GM18861 (cell line): ENCODE measurements around the gene ZMYM1.
"Not testable (repeated sequence)": the region's sequence is repeated elsewhere in the genome, so short reads cannot be mapped to it uniquely, and the experiment has no call there.

ENCODE experiments used
- ATAC-seq: cut with Tn5 transposase; IDR thresholded peaks from one replicate; pipeline ENCODE4 v1.9.1; 2021; ENCODE audit not compliant: unreplicated experiment

Gene ZMYM1

DNA sequence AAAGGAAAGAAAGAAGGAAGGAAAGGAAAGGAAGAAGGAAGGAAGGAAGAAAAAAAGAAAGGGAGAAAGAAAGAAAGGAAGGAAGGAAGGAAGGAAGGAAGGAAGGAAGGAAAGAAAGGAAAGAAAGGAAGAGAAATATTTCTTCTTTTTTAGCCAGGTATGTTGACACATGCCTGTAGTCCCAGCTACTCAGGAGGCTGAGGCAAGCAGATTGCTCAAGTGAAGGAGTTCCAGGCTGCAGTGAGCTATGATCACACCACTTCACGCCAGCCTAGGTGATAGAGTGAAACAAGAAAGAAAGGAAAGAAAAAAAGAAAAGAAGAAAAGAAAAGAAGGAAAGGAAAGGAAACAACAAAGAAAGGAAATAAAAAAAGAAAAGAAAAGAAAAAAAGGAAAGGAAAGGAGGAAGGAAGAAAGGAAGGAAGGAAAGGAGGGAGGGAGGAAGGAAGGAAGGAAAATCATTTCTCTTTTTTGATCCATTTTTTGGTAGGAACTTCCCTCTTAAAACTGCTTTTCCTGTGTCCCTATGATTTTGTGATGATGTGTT, 5.8 kb upstream of the ZMYM1 start:
- no peak for ATAC-seq

DNA sequence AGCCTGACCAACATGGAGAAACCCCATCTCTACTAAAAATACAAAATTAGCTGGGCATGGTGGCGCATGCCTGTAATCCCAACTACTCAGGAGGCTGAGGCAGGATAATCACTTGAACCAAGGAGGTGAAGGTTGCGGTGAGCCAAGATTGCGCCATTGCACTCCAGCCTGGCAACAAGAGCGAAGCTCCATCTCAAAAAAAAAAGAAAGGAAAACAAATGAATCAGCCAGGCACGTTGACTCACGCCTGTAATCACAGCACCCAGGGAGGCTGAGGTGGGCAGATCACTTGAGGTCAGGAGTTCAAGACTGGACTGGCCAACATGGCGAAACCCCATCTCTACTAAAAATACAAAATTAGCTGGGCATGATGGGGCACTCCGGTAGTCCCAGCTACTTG, 2.8 kb upstream of the ZMYM1 start:
- ATAC-seq = not testable (repeated sequence)

- ATAC-seq = no peak
Observed at GRCh38 chr1:35080171-35080854, 1.1 kb downstream of the ZMYM1 start.

DNA sequence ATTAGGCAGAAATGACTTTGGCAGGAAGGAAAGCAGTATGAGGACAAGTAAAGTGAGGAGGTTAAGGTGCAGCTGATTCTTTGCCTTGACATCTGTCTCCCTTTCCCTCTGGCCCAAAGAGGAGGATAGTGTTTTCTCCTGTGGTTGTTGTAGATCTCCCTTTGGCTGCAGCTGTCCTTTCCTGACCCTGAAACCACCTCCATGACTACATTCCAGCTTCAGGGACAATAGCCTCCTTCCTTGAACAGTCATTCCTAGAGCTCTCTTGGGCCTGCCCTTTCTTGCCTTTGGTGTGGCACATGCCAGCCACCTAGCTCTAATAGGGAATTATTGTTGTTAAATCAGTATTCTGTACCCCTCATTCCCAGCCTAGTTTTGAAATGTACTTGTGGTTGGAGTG, 6.2 kb downstream of the ZMYM1 start:
- ATAC-seq = no peak

- no peak for ATAC-seq
Observed at GRCh38 chr1:35097224-35097623, 18.0 kb downstream of the ZMYM1 start.

GRCh38 chr1:35111106-35111505, 31.9 kb downstream of the ZMYM1 start:
- no peak for ATAC-seq

DNA sequence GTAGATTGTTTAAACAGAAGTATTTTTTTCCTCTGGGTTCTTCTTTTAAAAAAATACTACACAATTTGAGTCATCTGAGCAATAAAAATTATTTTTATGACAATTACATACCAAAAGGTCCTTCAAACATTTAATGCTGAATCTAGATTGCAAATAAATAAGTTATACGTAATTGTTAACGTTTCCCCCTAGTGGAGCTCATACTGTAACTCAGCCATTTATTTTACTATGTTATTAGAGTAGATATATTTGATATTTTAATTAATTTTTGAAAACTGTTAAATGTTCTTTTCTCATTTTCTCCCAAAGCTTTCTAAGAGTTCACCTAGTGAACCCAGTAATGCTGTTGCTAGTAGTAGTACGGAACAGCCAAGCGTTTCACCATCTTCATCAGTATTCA, 33.5 kb downstream of the ZMYM1 start:
- no peak for ATAC-seq

DNA sequence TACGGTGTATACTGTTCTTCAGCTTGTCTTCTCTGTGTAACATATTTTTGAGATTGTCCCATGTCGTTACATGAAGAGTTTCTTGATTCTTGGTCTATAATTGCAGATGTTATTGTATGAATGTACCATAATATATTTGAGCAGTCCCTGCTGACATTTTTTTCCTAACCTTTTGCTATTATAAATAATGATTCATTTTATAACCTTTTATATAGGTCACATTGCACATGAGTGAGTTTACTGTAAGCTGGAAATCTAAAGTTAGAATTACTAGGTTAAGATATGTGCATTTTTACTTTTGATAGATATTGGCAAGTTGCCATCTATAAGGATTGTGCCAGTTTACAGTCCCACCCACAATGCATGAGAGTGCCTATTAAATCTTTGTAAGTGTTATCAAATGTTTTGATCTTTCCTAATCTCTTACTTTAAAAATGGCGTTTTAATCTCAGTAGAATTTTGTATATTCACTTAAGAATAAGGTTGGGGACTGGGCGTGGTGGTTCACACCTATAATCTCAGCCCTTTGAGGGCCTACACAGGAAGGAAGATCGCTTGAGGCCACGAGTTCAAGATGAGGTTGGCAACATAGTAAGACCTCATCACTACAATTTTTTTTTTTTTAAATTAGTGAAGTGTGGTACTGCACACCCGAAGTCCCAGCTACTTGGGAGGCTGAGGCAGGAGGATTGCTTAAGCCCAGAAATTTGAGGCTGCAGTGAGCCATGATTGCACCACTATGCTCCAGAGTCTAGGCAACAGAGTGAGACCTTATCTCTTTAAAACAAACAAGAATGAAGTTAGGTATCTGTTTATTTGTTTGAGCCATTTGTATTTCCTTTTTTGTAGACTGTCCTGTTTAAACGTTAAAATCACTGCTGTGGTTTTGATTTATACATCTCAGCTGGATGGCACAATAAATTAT, 36.5 kb downstream of the ZMYM1 start:
- no peak for ATAC-seq

DNA sequence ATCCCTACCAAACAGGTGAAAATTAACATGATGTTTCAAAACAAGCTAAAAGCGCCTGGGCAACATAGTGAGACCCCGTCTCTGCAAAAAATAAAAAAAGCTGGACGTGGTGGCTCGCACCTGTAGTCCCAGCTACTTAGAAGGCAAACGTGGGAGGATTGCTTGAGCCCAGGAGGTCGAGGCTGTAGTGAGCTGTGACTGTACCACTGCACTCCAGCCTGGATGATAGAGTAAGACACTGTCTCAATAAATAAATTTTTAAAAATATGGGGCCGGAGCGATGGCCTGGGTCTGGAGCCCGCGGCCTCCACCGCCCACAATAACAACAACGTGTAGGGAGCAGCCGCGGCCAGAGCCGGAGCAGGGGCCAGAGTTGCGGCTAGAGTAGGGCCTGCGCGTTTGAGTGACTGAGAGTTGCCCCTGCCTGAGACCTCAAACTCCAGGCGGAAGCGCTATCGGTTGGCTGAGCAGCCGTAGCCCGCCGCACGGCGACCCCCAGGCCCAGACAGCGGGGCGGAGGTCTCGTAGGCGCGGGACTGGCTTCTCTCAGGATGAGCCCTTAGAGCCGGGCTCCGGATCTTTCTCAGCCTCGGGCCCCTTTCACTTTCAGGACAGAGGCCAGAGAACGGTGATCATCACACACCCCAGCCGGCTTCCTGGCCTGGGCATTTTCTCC, 41.4 kb downstream of the ZMYM1 start:
- no peak for ATAC-seq

- ATAC-seq = no peak
Observed at GRCh38 chr1:35122311-35122710, 43.1 kb downstream of the ZMYM1 start.

DNA sequence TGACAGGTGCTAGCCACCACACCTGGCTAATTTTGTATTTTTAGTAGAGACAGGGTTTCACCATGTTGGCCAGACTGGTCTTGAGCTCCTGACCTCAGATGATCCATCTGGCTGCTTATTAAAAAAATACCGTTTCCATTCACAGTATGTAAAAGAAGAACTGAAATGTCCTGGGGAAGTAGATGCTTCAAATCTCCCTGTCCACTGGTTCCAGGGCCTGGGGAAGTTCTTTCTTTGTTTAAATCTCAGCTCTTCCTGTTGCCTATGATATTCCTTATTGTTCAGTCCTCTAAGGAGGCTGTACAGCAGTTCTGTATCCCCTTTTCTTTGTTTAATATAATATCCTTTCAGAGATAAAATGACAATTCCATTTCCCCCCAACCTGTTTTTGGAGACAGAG, 47.4 kb downstream of the ZMYM1 start:
- no peak for ATAC-seq

DNA sequence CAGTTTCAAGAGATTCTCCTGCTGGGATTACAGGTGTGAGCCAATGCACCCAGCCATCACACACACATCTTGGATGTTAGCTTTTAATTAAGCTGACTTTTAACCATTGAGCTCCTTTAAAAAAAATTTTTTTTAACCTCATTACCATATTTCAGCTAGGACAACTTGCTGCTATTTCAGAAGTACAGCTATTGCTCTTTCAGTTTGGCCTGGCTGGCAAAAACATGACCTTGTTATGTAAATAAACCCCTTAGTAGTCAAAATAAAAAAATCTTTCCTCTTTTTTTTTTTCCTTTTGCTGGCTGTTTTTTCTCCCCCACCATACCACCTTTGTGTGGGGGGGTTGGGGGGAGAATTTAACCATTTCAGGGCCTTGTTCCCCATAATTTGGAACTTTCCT, 49.9 kb downstream of the ZMYM1 start:
- no peak for ATAC-seq

GRCh38 chr1:35136780-35137179, 57.6 kb downstream of the ZMYM1 start:
- ATAC-seq = no peak

DNA sequence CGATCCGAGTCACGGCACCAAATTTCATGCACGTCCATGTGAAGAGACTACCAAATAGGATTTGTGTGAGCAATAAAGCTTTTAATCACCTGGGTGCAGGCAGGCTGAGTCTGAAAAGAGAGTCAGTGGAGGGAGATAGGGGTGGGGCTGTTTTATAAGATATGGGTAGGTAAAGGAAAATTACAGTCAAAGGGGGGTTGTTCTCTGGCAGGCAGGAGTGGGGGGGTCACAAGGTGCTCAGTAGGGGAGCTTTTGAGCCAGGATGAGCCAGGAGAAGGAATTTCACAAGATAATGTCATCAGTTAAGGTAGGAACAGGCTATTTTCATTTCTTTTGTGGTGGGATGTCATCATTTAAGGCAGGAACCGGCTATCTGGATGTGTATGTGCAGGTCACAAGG, 58.4 kb downstream of the ZMYM1 start:
- ATAC-seq = not testable (repeated sequence)

- ATAC-seq = not testable (repeated sequence)
Observed at GRCh38 chr1:35142294-35142693, 63.1 kb downstream of the ZMYM1 start.

DNA sequence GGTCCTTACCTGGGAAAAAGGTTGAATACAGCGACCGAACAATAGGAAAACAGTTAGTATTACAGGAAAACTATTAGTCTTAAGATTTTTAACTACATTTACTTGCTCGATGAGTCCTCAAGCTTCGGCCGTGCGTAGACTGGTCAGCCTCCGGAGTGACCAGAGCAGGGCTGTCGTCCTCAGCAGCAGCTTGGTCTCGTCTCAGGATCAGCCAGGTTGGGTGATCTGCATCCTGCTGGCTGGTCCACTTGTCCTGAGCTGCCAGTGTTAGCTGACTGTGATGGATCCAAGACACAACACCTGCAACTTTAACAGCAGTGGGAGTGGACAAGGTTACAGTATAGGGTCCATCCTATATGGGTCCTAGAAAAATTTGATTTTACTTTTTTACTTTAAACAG, 63.5 kb downstream of the ZMYM1 start:
- ATAC-seq = not testable (repeated sequence)

- ATAC-seq = no peak
Observed at GRCh38 chr1:35143737-35144508, 64.7 kb downstream of the ZMYM1 start.

DNA sequence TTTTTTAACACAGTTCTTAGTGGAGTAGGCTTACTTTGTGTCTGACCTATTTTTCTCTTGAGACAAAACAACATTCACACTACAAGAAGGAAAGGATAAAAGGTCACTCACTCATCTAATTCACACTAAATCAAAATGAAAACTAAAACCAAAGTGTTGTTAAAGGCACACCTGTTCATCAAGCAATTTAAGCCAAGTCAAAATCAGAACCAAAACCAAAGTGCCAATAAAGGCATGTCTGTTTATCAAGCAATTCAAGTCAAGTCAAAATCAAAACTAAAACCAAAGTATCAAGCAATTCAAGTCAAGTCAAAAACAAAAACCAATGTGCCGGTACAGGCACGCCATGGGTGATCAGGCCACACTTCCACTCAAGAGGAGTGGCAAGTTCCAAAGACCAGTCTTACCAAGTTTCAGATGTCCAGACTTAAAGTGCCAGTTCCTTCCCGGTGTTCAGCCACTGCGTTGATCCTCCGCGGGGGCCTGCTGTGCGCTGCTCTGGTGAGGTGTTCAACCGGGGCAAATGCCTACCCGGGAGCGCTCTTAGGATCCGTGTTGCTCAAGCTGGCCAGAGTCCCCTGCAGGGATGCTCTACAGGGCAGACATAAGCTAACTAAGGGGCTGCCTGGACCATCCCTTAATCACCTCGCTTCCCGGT, 66.8 kb downstream of the ZMYM1 start:
- not testable (repeated sequence) for ATAC-seq

DNA sequence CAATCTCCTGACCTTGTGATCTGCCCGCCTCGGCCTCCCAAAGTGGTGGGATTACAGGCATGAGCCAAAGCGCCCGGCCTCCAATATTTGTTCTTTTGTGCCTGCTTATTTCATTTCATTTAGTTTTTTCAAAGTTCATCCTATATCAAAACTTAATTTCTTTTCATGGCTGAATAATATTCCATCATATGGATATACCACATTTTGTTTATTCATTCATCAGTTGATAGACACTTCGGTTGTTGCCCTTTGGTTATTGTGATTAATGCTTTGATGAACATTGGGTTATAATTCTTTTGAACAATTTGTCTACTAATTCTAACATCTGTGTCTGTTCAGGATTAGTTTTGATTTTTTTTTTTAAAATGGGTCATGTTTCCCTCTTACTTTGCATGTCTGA, 72.0 kb downstream of the ZMYM1 start:
- ATAC-seq = no peak

- no peak for ATAC-seq
Observed at GRCh38 chr1:35164893-35165292, 85.7 kb downstream of the ZMYM1 start.
